HepG2 (cell line): ENCODE data around the gene ZGRF1. TPM values are rescaled to one million over a fixed set of nuclear protein-coding genes. Genes with fewer than 3 reads are reported as not detected.

ENCODE experiments used
- ATAC-seq: fragments of 200-7000 bp; cut with Tn5 transposase; 3 replicates; pipeline ENCODE4 v1.9.1; 2020; ENCODE audit warnings: mild to moderate bottlenecking, moderate library complexity
- BruUV-seq: library from RNA; stranded (reverse); fragments of 400-500 nt; replicated peaks from 2 replicates; lab custom pipeline; 2021; lab: Mats Ljungman, UMichigan
- CTCF ChIA-PET: fragments of 300-600 bp; formaldehyde crosslinking; extraction: SDS; loops from one replicate; lab custom pipeline; 2021; ENCODE audit warnings: low total read pairs, inconsistent platforms, low intra/inter-chr PET ratio; lab: Yijun Ruan, JAX
- POLR2A ChIA-PET: fragments of 350-600 bp; sonication (Branson Sonifier 250); formaldehyde crosslinking; loops from one replicate; lab custom pipeline; 2020; ENCODE audit warnings: antibody characterized with exemption, inconsistent platforms; lab: Yijun Ruan, JAX
- DNase-seq: peaks from one replicate; pipeline ENCODE4 v3.0.0-alpha.2; 2015; ENCODE audit warnings: low spot score
- FAIRE-seq: peaks from 3 replicates; lab custom pipeline; 2011; peaks lifted over from hg19 to GRCh38; lab: Jason Lieb, UNC
- H2AFZ ChIP-seq: one replicate; pipeline ENCODE4 v1.6.1; 2011; ENCODE audit warnings: low read length, inconsistent platforms
- H3K27ac ChIP-seq: fragments of 300-600 bp; 3 replicates; pipeline ENCODE4 v1.8.0; 2011; ENCODE audit warnings: mixed run types, mild to moderate bottlenecking, mixed read lengths, low read length, inconsistent platforms; ENCODE audit not compliant: insufficient read depth; ENCODE audit errors: extremely low read length
- H3K27me3 ChIP-seq, 2 experiments: fragments of 200-600 bp in 1 of 2; 2 replicates in 1 of 2; 3 replicates in 1 of 2; pipeline versions ENCODE4 v1.6.0 to v1.8.0; 2011; ENCODE audit warnings: low read length in 2 of 2, mild to moderate bottlenecking in 2 of 2, moderate library complexity in 2 of 2, inconsistent platforms in 1 of 2; ENCODE audit not compliant: insufficient read depth in 2 of 2, control insufficient read depth in 1 of 2
- H3K36me3 ChIP-seq, 2 experiments: fragments of 200-600 bp in 1 of 2; replicated peaks in 1 of 2; 2 replicates in 1 of 2; 3 replicates in 1 of 2; pipeline versions ENCODE4 v1.5.1 to v1.8.0; 2011; ENCODE audit warnings: low read length in 2 of 2, inconsistent platforms in 1 of 2; ENCODE audit not compliant: insufficient read depth in 2 of 2, control insufficient read depth in 1 of 2
- H3K4me1 ChIP-seq: 2 replicates; pipeline ENCODE4 v1.5.1; 2012; ENCODE audit warnings: low read length, inconsistent platforms; ENCODE audit not compliant: insufficient read depth
- H3K4me2 ChIP-seq: 2 replicates; pipeline ENCODE4 v1.6.0; 2011; ENCODE audit warnings: low read depth, low read length, inconsistent platforms
- H3K4me3 ChIP-seq, 3 experiments: fragments of 200-600 bp in 1 of 3; sonication (generic), shearing (Covaris generic) in 1 of 3; replicated peaks in 1 of 3; 2 replicates each; pipeline ENCODE4 v1.5.1; 2011 to 2016; ENCODE audit warnings: low read length in 3 of 3, inconsistent platforms in 2 of 3, low read depth in 2 of 3, mild to moderate bottlenecking in 2 of 3, control low read depth in 1 of 3, mixed read lengths in 1 of 3; ENCODE audit not compliant: insufficient read depth in 1 of 3
- H3K79me2 ChIP-seq: one replicate; pipeline ENCODE4 v1.6.1; 2011; ENCODE audit warnings: low read length, inconsistent platforms; ENCODE audit not compliant: insufficient read depth
- H3K9ac ChIP-seq: 2 replicates; pipeline ENCODE4 v1.6.0; 2011; ENCODE audit warnings: mild to moderate bottlenecking, low read depth, low read length, inconsistent platforms; ENCODE audit not compliant: insufficient read depth
- H3K9me3 ChIP-seq: 2 replicates; pipeline ENCODE4 v1.5.1; 2012; ENCODE audit warnings: mild to moderate bottlenecking, low read length
- H4K20me1 ChIP-seq: 2 replicates; pipeline ENCODE4 v1.6.0; 2011; ENCODE audit warnings: inconsistent platforms, mild to moderate bottlenecking, low read length, moderate library complexity; ENCODE audit not compliant: insufficient read depth
- AGO1 ChIP-seq: fragments of 200-400 bp; formaldehyde crosslinking; IDR thresholded peaks from 2 replicates; pipeline ENCODE4 v1.6.1; 2017; ENCODE audit warnings: mild to moderate bottlenecking, low read depth, low read length, moderate library complexity; ENCODE audit not compliant: poor library complexity, severe bottlenecking
- BCL6 ChIP-seq: IDR thresholded peaks from 2 replicates; pipeline ENCODE4 v1.6.1; 2016; ENCODE audit warnings: missing genetic modification reagents, missing compliant biosample characterization
- BORCS8-MEF2B ChIP-seq: sonication (generic); formaldehyde crosslinking; IDR thresholded peaks from 2 replicates; pipeline ENCODE4 v1.8.0; 2022; ENCODE audit warnings: mild to moderate bottlenecking, missing genetic modification reagents
- DMAP1 ChIP-seq: IDR thresholded peaks from 2 replicates; pipeline ENCODE4 v1.6.1; 2016
- EED ChIP-seq: sonication (generic); formaldehyde crosslinking; IDR thresholded peaks from 2 replicates; pipeline ENCODE4 v1.5.0; 2020; ENCODE audit warnings: mild to moderate bottlenecking, missing genetic modification reagents
- FLYWCH1 ChIP-seq: sonication (generic); formaldehyde crosslinking; IDR thresholded peaks from 2 replicates; pipeline ENCODE4 v1.8.1; 2023; ENCODE audit warnings: mild to moderate bottlenecking, missing genetic modification reagents
- FOXC1 ChIP-seq: sonication (generic); formaldehyde crosslinking; IDR thresholded peaks from 2 replicates; pipeline ENCODE4 v1.8.0; 2022; ENCODE audit warnings: mild to moderate bottlenecking, missing genetic modification reagents, borderline replicate concordance
- GABPB1 ChIP-seq: IDR thresholded peaks from 2 replicates; pipeline ENCODE4 v1.6.1; 2016; ENCODE audit warnings: mild to moderate bottlenecking, missing genetic modification reagents, moderate library complexity, missing compliant biosample characterization
- MTF2 ChIP-seq: sonication (generic); formaldehyde crosslinking; IDR thresholded peaks from 2 replicates; pipeline ENCODE4 v1.5.0; 2020; ENCODE audit warnings: missing genetic modification reagents, borderline replicate concordance
- SPEN ChIP-seq: sonication (generic); formaldehyde crosslinking; IDR thresholded peaks from 2 replicates; pipeline ENCODE4 v1.5.1; 2020; ENCODE audit warnings: low read depth, mild to moderate bottlenecking, missing genetic modification reagents
- ZNF530 ChIP-seq: sonication (generic); formaldehyde crosslinking; IDR thresholded peaks from 2 replicates; pipeline ENCODE4 v1.5.0; 2020; ENCODE audit warnings: low read depth, mild to moderate bottlenecking, missing genetic modification reagents
- ZNF773 ChIP-seq: sonication (generic); formaldehyde crosslinking; IDR thresholded peaks from 2 replicates; pipeline ENCODE4 v1.4.0; 2020; ENCODE audit warnings: missing genetic modification reagents, borderline replicate concordance
- whole genome bisulfite sequencing: methylation state at CpG from one replicate; pipeline ENCODE4 v1.1.6; 2017; ENCODE audit warnings: low lambda C conversion rate; 5-methylcytosine and 5-hydroxymethylcytosine counted together
- in situ Hi-C: cut with HindIII; loops from 2 replicates; pipeline ENCODE4 v1.10.0; 2017; ENCODE audit warnings: low pct_unique_long_range_greater_than_20kb; ENCODE audit not compliant: extremely low pct_ligation_motif_present
- intact Hi-C: fragments of 100-400 bp; cut with micrococcal nuclease; formaldehyde crosslinking; loops from one replicate; pipeline ENCODE4 v1.10.0; 2022; ENCODE audit not compliant: unreplicated experiment
- polyA plus RNA-seq, 8 experiments: library from polyadenylated mRNA; depleted of rRNA in 3 of 8; stranded (reverse) in 7 of 8; unstranded in 1 of 8; fragments of >200 nt; fragmentation: Illumina TruSeq in 4 of 8; extraction: Trizol in 4 of 8; gene quantifications; 2 replicates each; pipeline versions ENCODE4 v1.2.1 to v1.2.3, GENCODE V29; 2011 to 2016; ENCODE audit warnings: low read depth in 4 of 8, missing spikeins in 1 of 8, mixed read lengths in 1 of 8; ENCODE audit not compliant: insufficient read depth in 1 of 8
- total RNA-seq, 5 experiments: library from RNA; depleted of rRNA; stranded (reverse); fragments of >200 nt; fragmentation: Illumina TruSeq; extraction: Trizol; gene quantifications; 2 replicates each; pipeline ENCODE4 v1.2.3, GENCODE V29; 2016; ENCODE audit warnings: low read depth in 1 of 5
- TF ChIP-seq, protein P1 (sequence below): sonication (generic); formaldehyde crosslinking; IDR thresholded peaks from 2 replicates; pipeline ENCODE4 v1.8.1; 2023; ENCODE audit warnings: mild to moderate bottlenecking, moderate library complexity, missing genetic modification reagents
- TF ChIP-seq, protein P2 (sequence below): sonication (generic); formaldehyde crosslinking; IDR thresholded peaks from 2 replicates; pipeline ENCODE4 v1.5.0; 2020; ENCODE audit warnings: missing genetic modification reagents
- TF ChIP-seq, protein P3 (sequence below): sonication (generic); formaldehyde crosslinking; IDR thresholded peaks from 2 replicates; pipeline ENCODE4 v1.4.0; 2020; ENCODE audit warnings: missing genetic modification reagents

Gene ZGRF1
- total and polyA plus RNA-seq, 2 of the 13 experiments (the other 11 are each of a cell fraction or from before 2014, with no cell fraction given), result 8.6 to 15.9 TPM

DNA sequence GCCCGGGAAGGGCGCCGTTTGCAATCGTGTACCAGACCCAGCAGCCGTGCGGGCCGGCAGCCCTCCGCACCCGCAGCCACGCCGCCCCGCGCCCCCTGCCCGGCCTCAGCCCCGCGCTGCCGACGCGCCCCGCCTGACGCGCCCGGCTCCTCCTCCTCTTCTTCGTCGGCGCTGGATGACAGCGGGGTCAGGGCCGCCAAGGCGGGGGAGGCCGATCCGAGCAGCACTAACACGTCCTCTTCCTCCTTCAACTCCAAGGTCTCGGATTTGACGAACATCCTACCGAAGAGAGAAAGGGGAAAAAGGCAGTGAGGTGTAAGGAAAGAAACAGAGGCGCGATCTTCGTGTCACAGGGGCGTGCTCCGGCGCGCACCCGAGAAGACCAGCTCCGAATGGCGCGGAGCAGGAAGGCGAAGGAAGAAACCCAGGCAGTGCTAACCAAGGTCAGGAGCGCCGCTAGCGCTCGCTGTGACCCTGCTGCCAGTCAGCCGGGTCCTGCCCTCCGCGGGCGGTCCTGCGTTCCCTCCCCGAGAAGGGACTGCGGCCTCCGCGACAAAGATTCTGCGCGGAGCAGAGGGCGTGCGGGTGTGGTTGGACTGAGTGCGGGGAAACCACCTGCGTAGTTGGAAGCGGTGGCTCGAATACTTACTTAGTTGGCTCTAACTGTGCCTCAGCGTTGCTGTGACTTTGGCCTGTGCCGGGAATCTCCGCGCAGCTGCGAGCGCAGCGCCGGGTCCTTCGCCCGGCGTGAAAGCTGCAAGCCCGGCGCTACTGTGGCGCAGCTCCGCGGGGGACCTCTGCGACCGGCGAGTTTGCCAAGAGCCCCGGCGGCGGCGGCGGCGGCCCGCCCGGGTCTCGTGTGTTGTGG is 121.3 kb downstream of the ZGRF1 start:
- ChIA-PET POLR2A (no interaction called here), CTCF (no interaction called here)
- intact Hi-C loops (loop anchor here (10.0 kb wide), 1 partner anchor 111 kb away; no protein-coding TSS in a partner anchor), in situ Hi-C loops (no loop called here)
- H3K27me3 ChIP-seq, result peaks cover 6 to 75% of the 10 kb centered on the region in 2 experiments; a peak in 4 of 5 replicates
- no peak overlapping the region for H3K27ac ChIP-seq
- peak overlapping the region; percentile 36 for H2AFZ ChIP-seq
- H3K4me1 ChIP-seq, result peaks cover 22% of the 10 kb centered on the region
- no peaks in the 10 kb centered on the region for H3K9me3 ChIP-seq
- no peak for FAIRE-seq
- 3% methylated on average over 12 of the region's 96 CpGs for WGBS
- no peak for DNase-seq
- peak overlapping the region; percentile 90 for H3K4me2 ChIP-seq
- peak overlapping the region; percentile 49 to 70 (median 57) for H3K4me3 ChIP-seq
- H3K9ac ChIP-seq, result no peak overlapping the region
- H3K36me3 ChIP-seq, result no peaks in the 10 kb centered on the region
- H4K20me1 ChIP-seq, result no peaks in the 10 kb centered on the region
- no TSS peak for BruUV-seq
- peak; percentile 76 for ATAC-seq
- H3K79me2 ChIP-seq, result no peaks in the 10 kb centered on the region
- TF ChIP-seq ZNF530 (CRISPR knock-in tag), result no peak
- no peak for TF ChIP-seq FLYWCH1 (CRISPR knock-in tag)
- TF ChIP-seq MTF2 (CRISPR knock-in tag), result peak; percentile 99
- peak; percentile 36 for TF ChIP-seq BCL6
- 0 out of 2 replicates have a peak, but pooled peaks have one; percentile 21 for TF ChIP-seq GABPB1
- TF ChIP-seq, protein P1, sequence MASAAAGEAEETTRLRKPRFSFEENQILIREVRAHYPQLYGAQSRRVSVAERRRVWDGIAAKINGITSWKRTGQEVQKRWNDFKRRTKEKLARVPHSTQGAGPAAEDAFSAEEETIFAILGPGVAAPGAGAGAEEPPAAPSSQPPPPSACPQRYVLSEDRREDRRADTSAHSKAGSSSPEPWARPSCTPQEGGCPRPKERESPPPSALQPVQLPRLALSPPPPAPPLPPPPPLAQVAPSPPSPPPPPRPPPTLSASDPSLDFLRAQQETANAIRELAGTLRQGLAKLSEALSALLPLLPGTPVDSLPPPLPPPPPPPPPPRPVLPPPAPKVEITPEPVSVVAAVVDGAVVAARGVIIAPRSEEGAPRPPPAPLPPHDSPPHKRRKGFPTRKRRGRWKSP (CRISPR knock-in tag), result peak; percentile 100
- TF ChIP-seq, protein P2, sequence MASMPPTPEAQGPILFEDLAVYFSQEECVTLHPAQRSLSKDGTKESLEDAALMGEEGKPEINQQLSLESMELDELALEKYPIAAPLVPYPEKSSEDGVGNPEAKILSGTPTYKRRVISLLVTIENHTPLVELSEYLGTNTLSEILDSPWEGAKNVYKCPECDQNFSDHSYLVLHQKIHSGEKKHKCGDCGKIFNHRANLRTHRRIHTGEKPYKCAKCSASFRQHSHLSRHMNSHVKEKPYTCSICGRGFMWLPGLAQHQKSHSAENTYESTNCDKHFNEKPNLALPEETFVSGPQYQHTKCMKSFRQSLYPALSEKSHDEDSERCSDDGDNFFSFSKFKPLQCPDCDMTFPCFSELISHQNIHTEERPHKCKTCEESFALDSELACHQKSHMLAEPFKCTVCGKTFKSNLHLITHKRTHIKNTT (CRISPR knock-in tag), result no peak
- 0 out of 2 replicates have a peak, but pooled peaks have one; percentile 58 for TF ChIP-seq EED (CRISPR knock-in tag)
- TF ChIP-seq BORCS8-MEF2B (CRISPR knock-in tag), result no peak
- 0 out of 2 replicates have a peak, but pooled peaks have one; percentile 22 for TF ChIP-seq ZNF773 (CRISPR knock-in tag)
- TF ChIP-seq DMAP1 (CRISPR knock-in tag), result 0 out of 2 replicates have a peak, but pooled peaks have one; percentile 25
- TF ChIP-seq, protein P3, sequence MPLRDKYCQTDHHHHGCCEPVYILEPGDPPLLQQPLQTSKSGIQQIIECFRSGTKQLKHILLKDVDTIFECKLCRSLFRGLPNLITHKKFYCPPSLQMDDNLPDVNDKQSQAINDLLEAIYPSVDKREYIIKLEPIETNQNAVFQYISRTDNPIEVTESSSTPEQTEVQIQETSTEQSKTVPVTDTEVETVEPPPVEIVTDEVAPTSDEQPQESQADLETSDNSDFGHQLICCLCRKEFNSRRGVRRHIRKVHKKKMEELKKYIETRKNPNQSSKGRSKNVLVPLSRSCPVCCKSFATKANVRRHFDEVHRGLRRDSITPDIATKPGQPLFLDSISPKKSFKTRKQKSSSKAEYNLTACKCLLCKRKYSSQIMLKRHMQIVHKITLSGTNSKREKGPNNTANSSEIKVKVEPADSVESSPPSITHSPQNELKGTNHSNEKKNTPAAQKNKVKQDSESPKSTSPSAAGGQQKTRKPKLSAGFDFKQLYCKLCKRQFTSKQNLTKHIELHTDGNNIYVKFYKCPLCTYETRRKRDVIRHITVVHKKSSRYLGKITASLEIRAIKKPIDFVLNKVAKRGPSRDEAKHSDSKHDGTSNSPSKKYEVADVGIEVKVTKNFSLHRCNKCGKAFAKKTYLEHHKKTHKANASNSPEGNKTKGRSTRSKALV (CRISPR knock-in tag), result peak; percentile 98
- 0 out of 2 replicates have a peak, but pooled peaks have one; percentile 32 for TF ChIP-seq SPEN
- 0 out of 2 replicates have a peak, but pooled peaks have one; percentile 27 for TF ChIP-seq FOXC1 (CRISPR knock-in tag)
- TF ChIP-seq AGO1, result no peak
